Right atrium auricular region (tissue), 2 donors: ENCODE data around the gene LMF1. TPM values are rescaled to one million over a fixed set of nuclear protein-coding genes. Genes with fewer than 3 reads are reported as not detected.

Experiments used
- DNase-seq: peaks from one replicate; pipeline ENCODE4 v3.0.0-alpha.2; 2019; ENCODE audit warnings: low spot score
- H3K27ac ChIP-seq, 2 donors: fragments of 200-600 bp; sonication (generic); 1 replicate in 1 of 2; 2 replicates in 1 of 2; pipeline ENCODE4 v1.5.1; 2016 to 2019
- H3K27me3 ChIP-seq, 2 donors: fragments of 200-600 bp; sonication (generic); one replicate each; pipeline versions ENCODE4 v1.5.1 to v1.6.0; 2017 to 2019
- H3K36me3 ChIP-seq: fragments of 200-600 bp; sonication (generic); one replicate; pipeline ENCODE4 v1.5.1; 2016
- H3K4me1 ChIP-seq, 2 donors: fragments of 200-600 bp; sonication (generic); one replicate each; pipeline versions ENCODE4 v1.5.1 to v1.6.0; 2017 to 2019
- H3K4me3 ChIP-seq, 2 donors: fragments of 200-600 bp; sonication (generic); 1 replicate in 1 of 2; 2 replicates in 1 of 2; pipeline ENCODE4 v1.5.1; 2017 to 2019; ENCODE audit warnings: mild to moderate bottlenecking in 1 of 2, moderate library complexity in 1 of 2
- H3K9me3 ChIP-seq, 2 donors: fragments of 200-600 bp; sonication (generic); one replicate each; pipeline ENCODE4 v1.5.1; 2019
- CTCF ChIP-seq, 2 donors: fragments of 200-600 bp; sonication (generic); IDR thresholded peaks; one replicate each; pipeline ENCODE4 v1.5.1; 2019; ENCODE audit warnings: antibody characterized with exemption in 2 of 2
- total RNA-seq, 2 donors: library from RNA; depleted of rRNA; stranded (reverse); fragments of >200 nt; gene quantifications; one replicate each; pipeline ENCODE4 v1.1.0, GENCODE V29; 2016

The LMF1 gene
- total RNA-seq, 2 donors from 2014 or later: 11.9 to 14.1 TPM

GRCh38 chr16:879461-879861, 91.3 kb downstream of the LMF1 start:
- H3K27ac ChIP-seq: no peak overlapping the region
- no peak for DNase-seq
- peaks cover 0 to 16% of the 10 kb centered on the region in 2 donors for H3K9me3 ChIP-seq
- no peaks in the 10 kb centered on the region for H3K4me1 ChIP-seq
- no peaks in the 10 kb centered on the region for H3K27me3 ChIP-seq
- H3K4me3 ChIP-seq: no peak overlapping the region
- TF ChIP-seq CTCF (IDR thresholded peaks at IDR 0.05): no peak
- no peaks in the 10 kb centered on the region for H3K36me3 ChIP-seq

GRCh38 chr16:878886-879285, 91.9 kb downstream of the LMF1 start:
- Histone ChIP-seq H3K27me3 (no peaks in the 10 kb centered on the region), H3K4me1 (no peaks in the 10 kb centered on the region), H3K27ac (no peak overlapping the region), H3K36me3 (no peaks in the 10 kb centered on the region), H3K4me3 (no peak overlapping the region), H3K9me3 (peaks cover 0 to 10% of the 10 kb centered on the region in 2 donors)
- no peak for TF ChIP-seq CTCF (IDR thresholded peaks at IDR 0.05)
- DNase-seq: no peak

GRCh38 chr16:878072-878784, 92.6 kb downstream of the LMF1 start:
- Histone ChIP-seq H3K9me3 (peaks cover 0 to 4% of the 10 kb centered on the region in 2 donors), H3K27ac (no peak overlapping the region), H3K27me3 (no peaks in the 10 kb centered on the region), H3K4me1 (no peaks in the 10 kb centered on the region), H3K4me3 (no peak overlapping the region), H3K36me3 (no peaks in the 10 kb centered on the region)
- no peak for DNase-seq
- TF ChIP-seq CTCF (IDR thresholded peaks at IDR 0.05): no peak

GRCh38 chr16:877242-878071, 93.3 kb downstream of the LMF1 start:
- Histone ChIP-seq H3K4me3 (no peak overlapping the region), H3K27ac (no peak overlapping the region), H3K36me3 (no peaks in the 10 kb centered on the region), H3K9me3 (no peaks in the 10 kb centered on the region), H3K4me1 (no peaks in the 10 kb centered on the region), H3K27me3 (no peaks in the 10 kb centered on the region)
- no peak for TF ChIP-seq CTCF (IDR thresholded peaks at IDR 0.05)
- DNase-seq: no peak

- H3K9me3 ChIP-seq: no peaks in the 10 kb centered on the region
- no peak for DNase-seq
- no peak for TF ChIP-seq CTCF (IDR thresholded peaks at IDR 0.05)
- H3K27ac ChIP-seq: no peak overlapping the region
- no peaks in the 10 kb centered on the region for H3K4me1 ChIP-seq
- no peaks in the 10 kb centered on the region for H3K36me3 ChIP-seq
- H3K4me3 ChIP-seq: no peak overlapping the region
- no peaks in the 10 kb centered on the region for H3K27me3 ChIP-seq
Measured at GRCh38 chr16:876523-877241, 94.1 kb downstream of the LMF1 start.
